Activated CD8-positive, alpha-beta memory T cell treated with anti-CD3 and anti-CD28 coated beads for 1 hour (primary cell): ENCODE measurements around the gene SRSF2.
"Not testable (repeated sequence)": the region's sequence is repeated elsewhere in the genome, so short reads cannot be mapped to it uniquely, and the experiment has no call there.

ENCODE experiments used
- DNase-seq, 2 donors: peaks; one replicate each; pipeline ENCODE4 v3.0.0-alpha.2; 2020; ENCODE audit warnings: low read depth in 1 of 2; ENCODE audit errors: extremely low read depth in 1 of 2

The SRSF2 gene

DNA sequence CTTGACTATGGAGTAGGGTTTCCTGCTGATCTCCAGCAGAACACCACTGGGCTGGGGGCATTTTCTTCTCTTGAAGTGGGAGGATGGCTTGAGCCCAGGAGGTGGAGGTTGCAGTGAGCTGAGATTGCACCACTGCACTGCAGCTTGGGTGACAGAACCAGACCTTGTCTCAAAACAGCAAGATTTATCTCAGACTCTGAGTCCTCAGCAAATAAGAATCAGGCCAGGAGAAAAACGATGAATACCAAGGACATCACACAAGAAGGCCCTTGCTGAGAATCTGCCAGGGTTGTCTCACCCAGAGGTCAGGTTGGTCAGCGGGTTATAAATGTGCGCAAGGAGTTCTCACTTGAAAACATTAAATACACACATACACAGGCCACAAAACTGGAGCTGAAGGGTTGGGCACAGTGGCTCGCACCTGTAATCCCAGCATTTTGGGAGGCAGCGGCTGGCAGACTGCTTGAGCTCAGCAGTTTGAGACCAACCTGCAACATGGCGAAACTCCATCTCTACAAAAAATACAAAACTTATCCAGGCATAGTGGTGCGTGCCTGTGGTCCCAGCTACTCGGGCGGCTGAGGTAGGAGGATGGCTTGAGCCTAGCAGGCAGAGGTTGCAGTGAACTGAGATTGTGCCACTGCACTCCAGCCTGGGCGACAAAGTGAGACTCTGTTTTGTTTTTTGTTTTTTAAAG is 34.0 kb downstream of the SRSF2 start:
- no peak for DNase-seq

DNA sequence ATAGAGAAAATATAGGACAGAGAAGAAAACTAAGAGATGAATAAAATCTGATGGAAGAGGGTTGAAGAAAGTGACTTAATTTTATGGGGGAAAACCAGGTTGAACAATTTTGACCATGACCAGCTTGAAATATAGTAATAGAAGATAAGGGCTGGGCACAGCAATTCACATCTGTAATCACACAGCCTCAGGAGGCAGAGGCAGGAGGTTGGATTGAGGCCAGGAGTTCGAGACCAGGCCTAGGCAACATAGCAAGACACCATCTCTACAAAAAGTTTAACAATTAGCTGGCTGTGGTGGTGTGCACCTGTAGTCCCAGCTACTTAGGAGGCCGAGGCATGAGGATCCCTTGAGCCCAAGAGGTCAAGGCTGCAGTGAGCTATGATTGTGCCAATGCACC is 35.1 kb downstream of the SRSF2 start:
- DNase-seq: no peak

DNA sequence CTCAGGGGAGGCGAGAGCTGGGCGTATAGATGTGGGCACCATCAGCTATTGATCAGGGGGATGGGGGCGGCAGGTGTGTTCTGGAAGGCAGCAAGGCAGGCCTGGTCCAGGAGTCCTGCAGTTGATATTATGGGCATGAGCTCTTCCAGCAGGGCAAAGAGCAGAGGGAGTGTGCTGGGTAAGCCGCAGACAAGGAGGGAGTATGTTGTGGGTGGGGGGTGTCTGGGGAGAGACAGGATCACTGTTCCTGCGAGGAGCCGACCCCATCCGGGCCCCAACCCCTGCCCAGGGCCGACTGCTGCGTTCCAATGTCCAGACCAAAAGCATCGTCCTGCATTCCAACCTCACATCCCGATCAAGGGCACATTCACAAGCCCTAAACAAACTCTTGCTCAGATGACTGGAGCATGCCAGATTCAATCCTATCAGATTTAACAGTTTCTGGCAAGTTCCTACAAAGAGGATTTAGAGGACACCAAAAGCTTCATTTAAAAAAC is 35.6 kb downstream of the SRSF2 start:
- DNase-seq: no peak

DNA sequence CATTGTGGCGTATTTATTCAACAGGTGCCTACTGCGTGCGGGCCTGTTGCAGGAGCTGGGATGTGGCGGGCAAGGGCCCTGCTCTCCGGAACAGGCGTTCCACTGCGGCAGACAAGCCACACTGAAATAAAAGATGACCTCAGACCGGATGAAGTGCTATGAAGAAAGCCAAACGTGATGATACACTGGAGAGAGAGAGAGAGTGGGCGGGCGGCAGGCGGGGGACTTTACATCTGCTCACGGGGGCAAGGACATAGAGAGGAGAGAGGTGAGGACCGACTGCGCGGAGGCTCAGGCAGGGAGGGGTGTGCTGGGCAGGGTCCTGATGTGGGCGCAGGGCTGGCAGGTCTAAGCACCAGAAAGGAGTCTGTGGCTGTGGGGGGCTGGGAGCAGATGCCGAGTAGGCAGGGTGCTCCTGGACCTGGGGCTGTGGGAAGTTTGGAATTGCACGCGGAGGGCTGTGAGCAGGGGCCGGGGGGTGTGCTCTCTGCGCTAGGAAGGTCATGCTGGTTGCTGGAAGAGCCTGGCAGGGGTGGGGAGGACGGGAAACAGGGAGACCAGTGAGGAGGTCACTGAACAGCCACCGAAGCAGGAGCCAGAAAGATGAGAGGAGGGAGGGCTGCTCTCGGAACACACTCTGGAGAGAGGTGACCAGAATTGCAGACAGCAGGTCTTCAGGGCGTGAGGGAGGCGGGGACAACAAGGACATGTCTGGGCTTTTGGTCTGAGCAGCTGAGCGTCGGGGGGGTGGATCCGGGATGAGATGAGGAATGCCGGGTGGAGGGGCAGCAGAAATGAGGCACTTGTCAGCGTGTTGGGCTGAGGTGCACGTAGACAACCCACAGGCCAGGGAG is 36.3 kb downstream of the SRSF2 start:
- DNase-seq: no peak

DNA sequence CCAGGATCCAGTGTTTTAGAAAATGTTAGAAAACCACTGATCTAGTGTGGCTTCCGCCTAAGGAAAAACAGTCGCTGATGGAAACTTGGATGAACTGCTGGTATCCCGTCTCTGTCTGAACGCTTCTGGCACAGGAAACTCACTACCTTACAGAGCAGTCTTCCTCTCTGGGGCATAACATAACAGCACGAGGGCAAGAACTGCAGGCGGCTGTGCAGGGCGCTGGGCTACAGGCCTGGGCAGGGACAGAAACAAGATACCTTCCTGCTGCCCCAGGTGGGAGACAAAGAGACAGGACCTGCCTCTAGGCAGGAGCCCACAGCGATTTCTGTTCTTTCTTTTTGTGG is 36.9 kb downstream of the SRSF2 start:
- no peak for DNase-seq

DNA sequence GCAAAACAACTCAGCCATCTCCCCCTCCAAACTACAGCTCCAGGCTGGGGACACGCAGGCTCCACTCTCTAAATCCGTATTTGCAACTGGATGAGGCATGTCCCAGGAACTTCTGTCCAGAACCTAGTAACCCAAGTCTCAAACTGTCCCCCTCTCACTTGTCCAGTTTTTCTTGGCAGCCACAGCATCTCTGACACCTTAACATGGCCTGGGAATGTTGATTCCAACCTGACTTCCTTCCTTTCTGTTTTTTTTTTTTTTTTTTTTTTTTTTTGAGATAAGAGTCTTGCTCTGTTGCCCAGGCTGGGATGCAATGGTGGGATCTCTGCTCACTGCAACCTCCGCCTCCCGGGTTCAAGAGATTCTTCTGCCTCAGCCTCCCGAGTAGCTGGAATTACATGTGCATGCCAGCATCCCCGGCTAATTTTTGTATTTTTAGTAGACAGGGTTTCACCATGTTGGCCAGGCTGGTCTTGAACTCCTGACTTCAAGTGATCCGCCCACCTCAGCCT is 38.6 kb downstream of the SRSF2 start:
- not testable (repeated sequence) for DNase-seq

DNA sequence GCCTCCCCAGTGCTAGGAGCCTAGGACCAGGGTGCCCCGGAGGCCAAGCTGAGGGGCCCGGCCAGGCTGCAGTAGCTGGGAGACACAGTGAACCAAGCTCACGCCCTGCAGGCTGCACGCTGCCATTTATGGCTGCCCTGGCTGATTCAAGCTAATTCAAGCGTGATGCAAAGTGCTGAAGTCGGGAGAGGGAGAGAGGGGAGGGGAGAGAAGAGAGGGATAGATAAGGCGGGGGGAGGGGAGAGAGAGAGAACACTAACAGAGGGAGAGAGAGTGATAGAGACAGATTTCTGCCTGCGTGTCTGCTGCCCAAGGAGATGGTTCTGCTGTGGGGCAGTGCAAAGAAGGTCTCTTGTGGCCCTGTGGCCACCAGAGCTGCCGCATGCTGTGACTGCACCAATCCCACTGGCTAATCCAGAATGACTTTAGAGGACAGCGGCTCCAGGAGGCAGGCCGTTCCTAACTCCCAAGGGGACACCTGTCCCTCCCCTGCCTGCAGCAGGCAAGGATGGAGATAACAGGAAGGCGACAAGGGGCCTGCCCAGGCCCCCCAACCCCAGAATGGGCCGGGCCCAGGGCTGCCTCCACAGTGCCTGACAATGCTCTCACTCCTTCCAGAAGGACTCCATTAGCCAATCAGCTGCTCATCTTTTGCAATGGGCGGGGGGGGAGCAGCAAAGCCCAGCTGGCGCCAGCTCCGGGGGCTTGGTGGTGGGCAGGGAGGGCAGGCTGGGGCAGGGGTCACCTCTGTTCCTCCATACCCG is 39.2 kb downstream of the SRSF2 start:
- DNase-seq: no peak

DNA sequence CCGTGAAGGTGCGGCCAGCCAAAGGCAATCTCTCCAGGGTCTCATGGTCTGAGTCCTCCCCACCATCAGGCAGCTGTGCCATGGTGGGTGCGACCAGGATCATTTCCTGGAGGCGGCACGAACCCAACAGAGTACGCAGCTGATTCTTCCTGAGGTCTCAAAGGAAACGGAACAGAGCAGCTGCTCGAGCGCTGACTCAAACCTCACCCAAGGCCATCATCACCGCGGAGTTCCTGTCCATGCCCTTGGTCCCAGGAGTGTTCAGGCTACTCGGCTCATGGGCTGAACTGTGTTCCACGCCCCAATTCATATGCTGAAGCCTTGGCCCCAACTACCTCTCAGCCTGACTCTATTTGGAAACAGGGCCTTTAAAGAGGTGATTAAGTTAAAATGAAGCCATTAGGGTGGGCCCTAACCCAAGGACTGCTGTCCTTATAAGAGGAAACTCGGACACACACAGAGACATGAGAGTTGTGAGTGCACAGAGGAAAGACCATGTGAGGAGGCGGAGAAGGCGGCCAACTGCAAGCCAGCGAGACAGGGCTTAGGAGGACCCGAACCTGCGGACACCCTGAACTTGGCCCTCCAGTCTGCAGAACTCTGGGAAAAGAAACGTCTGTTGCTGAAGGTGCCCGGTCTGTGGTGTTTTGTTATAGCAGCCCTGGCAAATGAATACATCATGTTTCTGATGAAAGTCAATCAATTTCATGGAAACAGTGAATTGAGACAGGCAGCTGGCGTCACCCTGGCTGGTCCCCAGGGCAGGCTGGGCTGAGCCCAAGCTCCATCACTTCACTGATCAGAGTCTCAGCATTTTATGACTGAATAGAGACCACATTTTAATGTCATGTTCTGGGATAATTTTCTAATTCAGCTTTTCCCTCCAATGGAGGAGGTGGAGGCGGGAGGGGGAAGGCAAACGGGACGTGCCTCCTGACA is 40.1 kb downstream of the SRSF2 start:
- no peak for DNase-seq

DNA sequence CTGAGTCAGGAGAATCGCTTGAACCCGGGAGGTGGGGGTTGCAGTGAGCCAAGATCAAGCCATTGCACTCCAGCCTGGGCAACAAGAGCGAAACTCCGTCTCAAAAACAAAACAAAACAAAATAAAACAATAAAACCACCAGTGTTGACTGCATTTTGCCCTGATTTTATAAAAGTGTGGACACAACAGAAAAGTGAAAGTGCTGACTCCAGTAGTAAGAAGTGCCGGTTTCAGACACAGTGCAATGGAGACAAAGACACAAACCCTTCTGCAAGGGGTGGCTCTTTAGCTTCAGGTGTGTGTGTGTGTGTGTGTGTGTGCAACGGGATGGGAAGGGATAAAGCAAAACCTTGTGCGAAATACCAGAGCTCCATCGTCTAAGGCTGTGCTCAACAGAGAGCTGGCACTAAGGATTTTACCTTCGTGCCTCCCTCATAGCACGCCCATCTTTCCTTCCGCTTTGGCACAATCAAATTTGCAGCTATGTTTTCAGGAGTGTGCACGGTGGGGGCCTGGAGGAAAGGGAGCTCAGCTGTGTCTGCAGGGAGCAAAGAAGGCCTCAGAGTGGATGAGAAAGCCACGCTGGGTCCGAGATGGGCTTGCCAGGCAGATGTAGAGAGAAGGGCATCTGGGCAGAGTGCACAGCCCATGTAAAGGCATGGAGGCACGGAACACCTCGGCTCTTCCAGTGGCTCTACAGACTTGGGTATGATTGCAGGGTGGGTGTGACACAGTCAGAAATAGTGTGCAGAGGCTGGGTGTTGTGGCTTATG is 41.9 kb downstream of the SRSF2 start:
- DNase-seq: no peak

DNA sequence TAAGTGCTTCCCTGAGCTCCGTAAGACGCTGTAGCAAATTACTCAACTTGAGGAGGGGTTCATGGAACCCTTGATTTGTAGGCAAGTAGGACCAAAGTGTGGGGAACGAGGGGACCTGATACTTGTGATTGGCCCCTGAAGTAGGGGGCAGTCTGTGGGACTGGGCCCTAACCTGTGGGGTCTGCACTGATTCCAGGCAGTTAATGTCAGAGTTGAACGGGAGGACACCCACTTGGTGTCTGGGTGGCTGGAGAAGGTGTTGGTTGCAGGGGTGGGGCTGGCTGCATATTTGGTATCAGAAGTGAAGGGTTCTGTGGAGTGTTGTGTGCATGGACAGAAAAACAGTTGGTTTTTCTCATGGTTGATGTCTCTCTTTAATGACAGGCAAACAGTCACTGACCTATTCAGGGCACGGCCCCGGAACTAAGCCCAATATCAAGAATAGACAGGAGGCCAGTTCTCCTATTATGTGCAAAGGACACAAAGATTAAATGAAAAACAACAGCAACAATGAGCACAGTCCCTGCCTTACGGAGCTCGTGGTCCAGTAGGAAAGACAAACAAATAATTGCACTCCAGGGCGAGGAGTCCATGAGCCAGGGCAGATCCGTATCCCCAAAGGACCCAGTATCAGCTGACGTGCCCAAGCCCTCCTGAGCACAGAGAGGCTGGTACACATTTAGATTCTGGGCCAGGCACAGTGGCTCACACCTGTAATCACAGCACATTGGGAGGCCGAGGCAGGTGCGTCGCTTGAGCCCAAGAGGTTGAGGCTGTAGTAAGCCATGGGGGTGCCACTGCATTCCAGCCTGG is 45.5 kb downstream of the SRSF2 start:
- no peak for DNase-seq

DNA sequence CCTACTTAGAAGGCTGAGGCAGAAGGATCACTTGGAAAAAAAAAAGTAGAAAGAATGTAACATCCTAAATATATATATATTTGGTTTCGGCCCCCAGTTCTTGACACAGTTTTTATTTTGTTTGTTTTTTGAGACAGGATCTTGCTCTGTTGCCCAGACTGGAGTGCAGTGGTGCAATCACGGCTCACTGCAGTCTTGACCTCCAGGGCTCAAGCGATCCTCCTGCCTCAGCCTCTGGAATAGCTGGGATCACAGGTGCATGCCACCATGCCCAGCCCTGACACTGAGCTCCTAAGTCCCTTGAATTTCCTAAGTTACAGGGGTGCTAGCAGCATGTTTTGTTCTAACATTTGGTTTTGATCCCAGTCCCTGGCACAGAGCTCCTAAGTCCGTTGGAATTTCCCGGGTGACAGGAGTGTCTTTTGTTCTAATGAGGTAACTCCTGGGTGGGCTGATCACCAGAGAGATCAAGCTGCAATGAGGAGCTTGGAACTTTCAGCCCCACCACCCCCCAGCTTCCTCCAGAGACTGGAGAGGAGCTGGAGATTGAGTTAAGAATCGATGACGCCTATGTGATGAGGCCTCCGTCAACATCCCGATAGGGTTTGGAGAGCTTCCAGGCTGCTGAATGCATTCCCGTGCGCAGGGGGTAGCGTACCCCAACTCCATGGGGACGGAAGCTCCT is 46.4 kb downstream of the SRSF2 start:
- no peak for DNase-seq

DNA sequence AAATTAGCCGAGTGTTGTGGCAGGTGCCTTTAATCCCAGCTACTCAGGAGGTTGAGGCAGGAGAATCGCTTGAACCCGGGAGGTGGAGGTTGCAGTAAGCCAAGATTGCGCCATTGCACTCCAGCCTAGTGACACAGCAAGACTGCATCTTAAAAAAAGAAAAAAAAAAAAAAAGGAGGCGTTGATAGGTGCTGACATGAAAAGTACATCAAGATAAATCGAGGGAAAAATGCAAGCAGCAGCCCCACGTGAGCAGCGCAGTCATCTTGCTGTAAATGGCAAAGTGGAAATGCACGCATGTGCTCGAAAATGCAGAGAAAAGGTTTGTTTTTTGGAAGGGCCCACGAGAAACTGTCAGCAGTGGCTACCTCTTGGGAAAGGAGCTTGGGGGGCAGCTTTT is 47.3 kb downstream of the SRSF2 start:
- no peak for DNase-seq

DNA sequence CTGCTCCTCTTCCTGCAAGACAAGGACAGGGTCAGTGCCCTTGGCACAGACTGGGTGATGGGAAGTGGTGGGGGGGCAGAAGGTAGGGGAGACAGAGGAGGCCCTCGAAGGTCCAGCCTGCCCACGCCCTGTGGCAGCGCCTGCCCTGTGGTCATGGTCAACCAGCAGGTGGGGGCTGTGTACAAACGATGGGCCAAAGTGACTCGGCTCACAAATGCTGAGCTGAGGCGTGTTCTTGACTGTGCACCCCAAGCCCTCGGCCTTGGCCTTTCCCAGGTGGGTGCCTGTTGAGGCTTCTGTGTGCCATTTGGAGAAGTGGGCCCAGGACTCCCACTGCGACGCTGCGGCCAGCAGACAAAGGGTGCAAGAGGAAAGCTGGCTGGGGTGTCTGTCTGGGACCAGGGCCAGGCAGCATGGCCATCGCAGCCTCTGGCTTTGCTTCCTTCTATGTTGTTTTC is 48.9 kb downstream of the SRSF2 start:
- no peak for DNase-seq

DNA sequence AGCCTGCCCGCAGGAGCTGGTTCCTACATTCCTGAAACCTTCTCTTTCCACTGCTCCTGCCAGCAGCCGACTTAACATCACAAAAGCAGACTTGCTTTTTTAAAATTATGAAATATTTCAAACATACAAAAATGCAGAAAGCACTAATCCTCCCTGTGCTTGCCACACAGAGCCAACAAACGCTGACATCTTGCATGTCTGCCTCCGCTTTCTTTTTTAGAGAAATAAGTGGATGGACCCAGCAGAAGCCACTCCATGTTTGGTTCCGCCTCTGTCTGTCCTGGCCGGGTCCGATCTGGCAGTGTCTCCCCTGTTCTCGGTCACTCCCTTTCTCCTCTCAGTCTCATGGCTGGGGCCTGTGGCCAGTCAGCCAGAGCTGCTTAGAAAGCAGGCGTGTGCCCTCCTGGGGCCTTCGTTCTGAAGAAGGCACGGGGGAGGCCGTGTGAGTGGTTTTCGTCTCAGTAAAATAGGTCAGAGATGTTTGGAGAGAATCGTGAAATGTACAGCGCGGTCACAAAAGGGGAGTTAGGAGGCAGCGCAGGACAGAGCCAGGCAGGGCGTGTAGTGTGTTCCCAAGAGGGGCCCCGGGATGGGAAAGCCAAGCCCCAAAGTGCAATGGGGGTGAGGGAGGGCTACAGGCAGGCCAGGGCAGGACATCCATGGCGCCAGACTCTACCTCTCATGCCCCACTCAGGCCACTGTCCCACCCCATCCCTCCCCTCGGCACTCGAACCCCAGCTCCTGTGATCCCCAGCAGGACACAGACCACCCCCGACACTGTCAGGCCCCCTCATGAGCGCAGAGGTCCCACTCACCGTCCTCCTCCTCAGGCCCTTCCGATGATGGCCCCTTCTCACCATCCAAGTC is 49.6 kb downstream of the SRSF2 start:
- DNase-seq: no peak

DNA sequence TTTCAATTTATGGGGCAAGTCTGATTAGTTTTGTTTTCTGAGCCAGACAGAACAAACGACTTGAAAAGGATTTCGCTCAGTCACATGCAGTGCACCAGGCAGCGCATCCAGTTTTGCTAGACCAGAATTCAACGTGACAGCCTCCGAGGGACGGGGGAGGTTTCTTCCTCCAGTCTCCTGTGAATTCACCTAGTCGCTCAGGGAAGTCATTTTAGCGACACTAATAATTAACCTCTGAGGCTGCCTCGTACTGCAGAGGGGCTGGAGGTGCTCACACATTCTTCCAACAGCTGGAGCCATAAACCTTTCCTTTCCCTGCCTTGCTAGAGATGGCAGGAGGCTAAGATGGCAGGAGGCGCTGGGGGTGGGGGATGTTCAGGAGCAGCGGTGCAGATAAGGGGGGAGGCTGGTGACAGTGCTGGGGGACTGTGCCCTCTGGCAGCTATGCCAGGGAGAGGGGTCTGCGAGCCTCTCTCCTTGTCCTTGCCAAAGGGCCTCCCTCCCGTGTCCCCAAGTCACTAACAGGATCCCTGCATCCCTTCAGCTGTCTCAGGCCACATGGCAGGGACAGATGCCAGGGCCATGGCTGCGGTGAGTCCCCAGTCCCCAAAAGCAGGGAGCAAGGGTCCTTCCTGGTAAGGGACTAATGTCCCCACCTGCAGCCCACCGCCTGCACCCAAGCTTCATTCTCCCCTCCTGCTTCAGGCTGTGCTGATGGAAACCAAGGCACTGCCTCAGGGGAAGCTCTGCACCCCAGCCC is 50.4 kb downstream of the SRSF2 start:
- no peak for DNase-seq

DNA sequence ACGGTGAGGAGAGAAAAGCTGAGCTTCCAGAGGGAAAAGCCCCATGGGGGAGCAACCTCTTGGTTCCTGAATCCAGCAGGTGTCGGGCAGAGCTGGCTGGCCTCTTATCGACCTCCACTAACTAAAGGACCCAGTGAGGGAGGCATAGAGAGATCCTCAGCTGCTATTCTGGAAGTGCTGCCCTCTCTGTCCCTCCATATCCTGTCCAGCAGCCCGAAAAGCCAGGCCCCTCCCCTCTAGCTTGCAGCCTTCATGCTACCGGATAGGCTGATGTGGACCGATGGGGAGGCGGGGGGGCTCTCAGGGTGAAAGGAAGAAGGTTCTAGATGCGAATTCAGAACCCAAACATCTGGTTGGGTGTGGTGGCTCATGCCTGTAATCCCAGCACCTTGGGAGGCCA is 51.3 kb downstream of the SRSF2 start:
- DNase-seq: no peak
